Hepatocyte (in vitro differentiated cells): ENCODE measurements around the gene MACF1. TPM values are rescaled to one million over a fixed set of nuclear protein-coding genes. Genes with fewer than 3 reads are reported as not detected.

Experiments used
- DNase-seq: peaks from one replicate; pipeline ENCODE4 v3.0.0-alpha.2; 2016; ENCODE audit warnings: low spot score
- H2AFZ ChIP-seq: fragments of 200-600 bp; sonication (generic); 2 replicates; pipeline ENCODE4 v1.6.0; 2016; ENCODE audit warnings: antibody characterized with exemption, mild to moderate bottlenecking
- H3K27ac ChIP-seq: fragments of 200-600 bp; sonication (generic); 2 replicates; pipeline ENCODE4 v1.5.1; 2016; ENCODE audit warnings: mild to moderate bottlenecking
- H3K27me3 ChIP-seq: fragments of 200-600 bp; sonication (generic); 2 replicates; pipeline ENCODE4 v1.6.1; 2016
- H3K36me3 ChIP-seq: fragments of 200-600 bp; sonication (generic); replicated peaks from 2 replicates; pipeline ENCODE4 v1.5.1; 2016; ENCODE audit warnings: low read depth; ENCODE audit not compliant: insufficient read depth
- H3K4me1 ChIP-seq: fragments of 200-600 bp; sonication (generic); 2 replicates; pipeline ENCODE4 v1.5.1; 2016; ENCODE audit warnings: mild to moderate bottlenecking, moderate library complexity; ENCODE audit not compliant: insufficient read depth
- H3K4me2 ChIP-seq: fragments of 200-600 bp; sonication (generic); 2 replicates; pipeline ENCODE4 v1.6.0; 2016
- H3K4me3 ChIP-seq: fragments of 200-600 bp; sonication (generic); 2 replicates; pipeline ENCODE4 v1.5.1; 2016; ENCODE audit warnings: mild to moderate bottlenecking
- H3K79me2 ChIP-seq: fragments of 200-600 bp; sonication (generic); 2 replicates; pipeline ENCODE4 v1.6.0; 2017; ENCODE audit warnings: mild to moderate bottlenecking
- H3K9me2 ChIP-seq: fragments of 200-600 bp; sonication (generic); replicated peaks from 2 replicates; pipeline ENCODE4 v1.6.0; 2017; ENCODE audit warnings: mild to moderate bottlenecking; ENCODE audit not compliant: insufficient read depth
- H3K9me3 ChIP-seq: fragments of 200-600 bp; sonication (generic); 2 replicates; pipeline ENCODE4 v1.5.1; 2016; ENCODE audit warnings: low read depth, mild to moderate bottlenecking
- H4K20me1 ChIP-seq: fragments of 200-600 bp; sonication (generic); 2 replicates; pipeline ENCODE4 v1.6.0; 2016; ENCODE audit warnings: mild to moderate bottlenecking; ENCODE audit not compliant: insufficient read depth, poor library complexity, severe bottlenecking
- EZH2 ChIP-seq: fragments of 200-600 bp; sonication (generic); IDR thresholded peaks from 2 replicates; pipeline ENCODE4 v1.6.1; 2016; ENCODE audit warnings: antibody characterized with exemption, mild to moderate bottlenecking, borderline replicate concordance
- EZH2phosphoT487 ChIP-seq: fragments of 200-600 bp; sonication (generic); IDR thresholded peaks from one replicate; pipeline ENCODE4 v1.6.1; 2018; ENCODE audit warnings: antibody characterized with exemption, mild to moderate bottlenecking, low read depth, moderate library complexity; ENCODE audit not compliant: unreplicated experiment, severe bottlenecking
- WGBS: methylation state at CpG from one replicate; pipeline ENCODE4 v1.1.6; 2016; ENCODE audit warnings: low lambda C conversion rate; ENCODE audit errors: missing lambda C conversion rate; 5-methylcytosine and 5-hydroxymethylcytosine counted together
- polyA plus RNA-seq: library from polyadenylated mRNA; unstranded; fragments of >200 nt; fragmentation: Nextera tagmentation; extraction: Ambion mirVana; gene quantifications from 2 replicates; pipeline ENCODE4 v1.2.1, GENCODE V29; 2016
- total RNA-seq: library from RNA; depleted of rRNA; stranded (reverse); fragments of >200 nt; gene quantifications from 2 replicates; pipeline ENCODE4 v1.2.3, GENCODE V29; 2014
- TF ChIP-seq, protein P1 (sequence below): fragments of 200-600 bp; sonication (generic); IDR thresholded peaks from 2 replicates; pipeline ENCODE4 v1.5.1; 2016; ENCODE audit warnings: antibody characterized with exemption, mild to moderate bottlenecking; ENCODE audit not compliant: poor library complexity

MACF1 gene
- total and polyA plus RNA-seq, 2 experiments from 2014 or later = 47.1 to 136 TPM

DNA sequence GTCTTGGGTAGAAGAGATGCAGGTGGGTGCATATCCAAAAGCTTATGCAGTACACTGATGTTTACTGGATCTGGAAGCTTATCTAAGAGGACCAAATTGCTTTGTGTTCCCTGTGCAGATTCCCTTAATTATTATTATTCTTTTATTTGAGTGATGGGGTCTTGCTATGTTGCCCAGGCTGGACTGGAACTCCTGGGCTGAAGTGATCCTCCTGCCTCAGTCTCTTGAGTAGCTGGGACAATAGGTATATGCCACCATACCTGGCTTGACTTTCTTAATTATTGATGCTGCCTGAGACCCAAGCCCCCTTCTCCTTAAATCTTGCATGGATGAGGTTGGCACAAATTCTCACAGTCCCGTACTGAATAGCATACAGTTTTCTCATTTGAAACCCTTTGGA is 83.0 kb downstream of the MACF1 start:
- Histone ChIP-seq H3K4me1 (no peaks in the 10 kb centered on the region), H3K27ac (no peak overlapping the region), H3K4me3 (no peak overlapping the region), H3K27me3 (no peaks in the 10 kb centered on the region), H2AFZ (no peak overlapping the region), H3K79me2 (peaks cover 6% of the 10 kb centered on the region), H3K9me3 (no peaks in the 10 kb centered on the region), H3K36me3 (no peaks in the 10 kb centered on the region), H3K9me2 (no peaks in the 10 kb centered on the region), H3K4me2 (no peak overlapping the region), H4K20me1 (no peaks in the 10 kb centered on the region)
- DNase-seq = no peak
- WGBS = 96% methylated on average over 1 of the region's 1 CpG
- TF ChIP-seq, protein P1, sequence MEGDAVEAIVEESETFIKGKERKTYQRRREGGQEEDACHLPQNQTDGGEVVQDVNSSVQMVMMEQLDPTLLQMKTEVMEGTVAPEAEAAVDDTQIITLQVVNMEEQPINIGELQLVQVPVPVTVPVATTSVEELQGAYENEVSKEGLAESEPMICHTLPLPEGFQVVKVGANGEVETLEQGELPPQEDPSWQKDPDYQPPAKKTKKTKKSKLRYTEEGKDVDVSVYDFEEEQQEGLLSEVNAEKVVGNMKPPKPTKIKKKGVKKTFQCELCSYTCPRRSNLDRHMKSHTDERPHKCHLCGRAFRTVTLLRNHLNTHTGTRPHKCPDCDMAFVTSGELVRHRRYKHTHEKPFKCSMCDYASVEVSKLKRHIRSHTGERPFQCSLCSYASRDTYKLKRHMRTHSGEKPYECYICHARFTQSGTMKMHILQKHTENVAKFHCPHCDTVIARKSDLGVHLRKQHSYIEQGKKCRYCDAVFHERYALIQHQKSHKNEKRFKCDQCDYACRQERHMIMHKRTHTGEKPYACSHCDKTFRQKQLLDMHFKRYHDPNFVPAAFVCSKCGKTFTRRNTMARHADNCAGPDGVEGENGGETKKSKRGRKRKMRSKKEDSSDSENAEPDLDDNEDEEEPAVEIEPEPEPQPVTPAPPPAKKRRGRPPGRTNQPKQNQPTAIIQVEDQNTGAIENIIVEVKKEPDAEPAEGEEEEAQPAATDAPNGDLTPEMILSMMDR = no peak
- no peak for TF ChIP-seq EZH2phosphoT487
- TF ChIP-seq EZH2 = no peak

DNA sequence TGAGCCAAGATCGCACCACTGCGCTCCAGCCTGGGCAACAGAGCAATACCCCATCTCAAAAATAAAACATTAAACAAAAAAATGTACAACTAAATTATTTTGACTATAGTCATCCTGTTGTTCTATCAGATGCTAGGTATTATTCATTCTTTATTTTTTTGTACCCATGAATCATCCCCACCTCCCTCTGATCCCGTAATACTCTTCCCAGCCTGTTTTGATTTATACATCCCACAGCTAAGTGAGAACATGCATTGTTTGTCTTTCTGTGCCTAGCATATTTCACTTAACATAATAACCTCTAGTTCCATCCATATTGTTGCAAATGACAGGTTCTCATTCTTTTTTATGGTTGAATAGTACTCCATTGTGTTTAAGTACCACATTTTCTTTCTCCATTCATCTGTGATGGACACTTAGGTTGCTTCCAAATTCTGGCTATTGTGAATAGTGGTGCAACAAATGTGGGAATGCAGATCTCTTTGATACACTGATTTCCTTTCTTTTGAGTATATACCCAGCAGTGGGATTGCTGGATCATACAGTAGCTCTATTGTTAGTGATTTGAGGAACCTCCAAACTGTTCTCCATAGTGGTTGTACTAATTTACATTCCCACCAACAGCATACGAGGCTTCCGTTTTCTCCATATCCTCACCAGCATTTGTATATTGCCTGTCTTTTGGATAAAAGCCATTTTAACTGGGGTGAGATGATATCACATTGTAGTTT is 84.4 kb downstream of the MACF1 start:
- TF ChIP-seq EZH2 (no peak), EZH2phosphoT487 (no peak)
- TF ChIP-seq, protein P1 = no peak
- no peaks in the 10 kb centered on the region for H3K27me3 ChIP-seq
- H3K4me2 ChIP-seq = no peak overlapping the region
- no peaks in the 10 kb centered on the region for H3K9me2 ChIP-seq
- H3K4me1 ChIP-seq = peaks cover 5% of the 10 kb centered on the region
- WGBS = 96% methylated on average over 5 of the region's 5 CpGs
- no peak for DNase-seq
- H3K4me3 ChIP-seq = no peak overlapping the region
- H3K36me3 ChIP-seq = no peaks in the 10 kb centered on the region
- no peaks in the 10 kb centered on the region for H4K20me1 ChIP-seq
- H3K9me3 ChIP-seq = no peaks in the 10 kb centered on the region
- H3K79me2 ChIP-seq = peaks cover 6% of the 10 kb centered on the region
- no peak overlapping the region for H3K27ac ChIP-seq
- H2AFZ ChIP-seq = no peak overlapping the region

DNA sequence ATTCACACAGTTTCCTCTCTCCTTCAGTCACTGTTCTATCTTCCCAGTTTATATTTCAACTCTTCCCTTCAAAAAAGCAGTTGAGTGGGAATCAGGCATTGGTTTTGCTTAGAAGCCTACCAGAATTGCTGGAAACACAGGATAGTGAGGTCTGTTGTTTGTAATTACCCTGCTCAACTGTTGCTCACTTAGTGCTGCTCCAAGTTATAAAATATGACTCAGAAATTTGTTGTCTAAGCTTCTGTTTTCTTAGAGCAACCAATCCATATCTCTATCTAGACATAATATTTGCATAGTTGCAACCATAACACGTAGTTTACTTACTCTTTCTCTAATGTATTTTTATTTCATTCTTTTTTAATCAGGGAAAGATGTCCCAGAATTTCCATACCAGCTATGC is 87.9 kb downstream of the MACF1 start:
- Histone ChIP-seq H3K4me2 (no peak overlapping the region), H3K9me3 (no peaks in the 10 kb centered on the region), H3K36me3 (no peaks in the 10 kb centered on the region), H3K27ac (no peak overlapping the region), H3K4me3 (no peak overlapping the region), H3K79me2 (peaks cover 6% of the 10 kb centered on the region), H3K9me2 (no peaks in the 10 kb centered on the region), H3K4me1 (peaks cover 5% of the 10 kb centered on the region), H2AFZ (no peak overlapping the region), H3K27me3 (no peaks in the 10 kb centered on the region), H4K20me1 (no peaks in the 10 kb centered on the region)
- TF ChIP-seq EZH2 = no peak
- TF ChIP-seq, protein P1 = no peak
- TF ChIP-seq EZH2phosphoT487 = no peak
- WGBS = 52% methylated on average over 1 of the region's 1 CpG
- DNase-seq = no peak
